AG04449 (cell line): ENCODE data around the gene CIPC.

Experiments
- CTCF ChIA-PET: fragments of 350-600 bp; formaldehyde crosslinking; extraction: SDS; loops from one replicate; lab custom pipeline; 2021; ENCODE audit warnings: antibody characterized with exemption; lab: Yijun Ruan, JAX
- POLR2A ChIA-PET: fragments of 400-600, 350-600 bp; formaldehyde crosslinking; extraction: SDS; loops from one replicate; lab custom pipeline; 2020; ENCODE audit warnings: antibody characterized with exemption, inconsistent platforms; lab: Yijun Ruan, JAX
- DNase-seq: peaks from one replicate; pipeline ENCODE4 v3.0.0-alpha.2; 2010; ENCODE audit warnings: low read depth, low spot score
- H3K4me3 ChIP-seq: 2 replicates; pipeline ENCODE4 v1.5.1; 2011; ENCODE audit warnings: low read depth, mild to moderate bottlenecking, control low read depth, low read length
- TF ChIP-seq, protein P1 (sequence below): IDR thresholded peaks from one replicate; pipeline ENCODE4 v1.5.1; 2011; ENCODE audit warnings: mild to moderate bottlenecking, moderate library complexity, low read length, control low read depth, inconsistent platforms; ENCODE audit not compliant: insufficient read depth; ENCODE audit errors: missing control alignments

The CIPC gene

DNA sequence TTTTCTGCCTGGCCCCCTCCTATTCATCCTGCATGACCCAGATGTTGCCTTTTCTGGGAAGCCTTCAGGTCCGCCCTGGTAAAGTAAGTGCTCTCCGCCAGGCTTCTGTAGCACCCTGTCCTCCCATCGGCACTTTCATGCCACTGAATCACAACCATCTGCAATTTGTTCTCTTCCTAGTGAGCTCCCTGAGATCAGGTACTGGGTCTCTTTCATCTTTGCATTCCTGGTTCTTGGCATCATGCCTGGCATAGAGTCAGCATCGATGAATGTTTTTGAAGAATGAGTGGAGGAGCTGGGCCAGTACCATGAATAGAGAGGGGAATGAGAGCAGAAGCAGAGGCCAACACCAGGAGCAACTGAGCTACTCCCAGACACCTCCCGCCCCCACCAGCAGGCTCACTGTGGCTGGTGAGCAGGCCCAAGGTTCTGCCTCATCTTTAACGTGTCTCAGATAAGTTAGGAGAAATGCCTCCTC is 30.4 kb downstream of the CIPC start:
- ChIA-PET POLR2A (no interaction called here), CTCF (interaction anchor here (1.2 to 3.7 kb wide), 3 partner anchors 10 to 29 kb away, joined by 3 to 14 read pairs (median 4); partner anchors contain the start of gene ZDHHC22)
- DNase-seq = no peak
- no peak overlapping the region for H3K4me3 ChIP-seq
- TF ChIP-seq, protein P1, sequence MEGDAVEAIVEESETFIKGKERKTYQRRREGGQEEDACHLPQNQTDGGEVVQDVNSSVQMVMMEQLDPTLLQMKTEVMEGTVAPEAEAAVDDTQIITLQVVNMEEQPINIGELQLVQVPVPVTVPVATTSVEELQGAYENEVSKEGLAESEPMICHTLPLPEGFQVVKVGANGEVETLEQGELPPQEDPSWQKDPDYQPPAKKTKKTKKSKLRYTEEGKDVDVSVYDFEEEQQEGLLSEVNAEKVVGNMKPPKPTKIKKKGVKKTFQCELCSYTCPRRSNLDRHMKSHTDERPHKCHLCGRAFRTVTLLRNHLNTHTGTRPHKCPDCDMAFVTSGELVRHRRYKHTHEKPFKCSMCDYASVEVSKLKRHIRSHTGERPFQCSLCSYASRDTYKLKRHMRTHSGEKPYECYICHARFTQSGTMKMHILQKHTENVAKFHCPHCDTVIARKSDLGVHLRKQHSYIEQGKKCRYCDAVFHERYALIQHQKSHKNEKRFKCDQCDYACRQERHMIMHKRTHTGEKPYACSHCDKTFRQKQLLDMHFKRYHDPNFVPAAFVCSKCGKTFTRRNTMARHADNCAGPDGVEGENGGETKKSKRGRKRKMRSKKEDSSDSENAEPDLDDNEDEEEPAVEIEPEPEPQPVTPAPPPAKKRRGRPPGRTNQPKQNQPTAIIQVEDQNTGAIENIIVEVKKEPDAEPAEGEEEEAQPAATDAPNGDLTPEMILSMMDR = no peak

DNA sequence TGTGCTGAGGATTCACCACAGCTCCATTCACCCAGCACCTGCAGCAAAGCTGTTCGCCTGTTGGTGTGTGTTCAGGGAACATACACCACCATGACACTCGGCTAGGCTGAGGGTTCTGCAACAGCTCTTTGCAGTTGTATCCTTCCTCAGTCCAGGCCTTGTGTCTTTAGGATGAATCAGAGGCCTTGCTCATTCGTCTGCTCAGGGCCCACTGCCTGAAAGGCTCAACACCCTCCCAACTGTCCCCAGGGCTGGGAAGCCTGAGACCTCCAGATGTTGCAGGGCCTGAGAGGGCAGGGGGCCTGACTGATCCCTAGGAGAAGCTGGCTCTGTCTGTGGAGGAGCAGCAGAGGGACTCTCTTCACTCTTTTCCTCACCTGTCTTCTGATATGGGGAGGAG is 32.3 kb downstream of the CIPC start:
- no peak for DNase-seq
- TF ChIP-seq, protein P1 = no peak
- no peak overlapping the region for H3K4me3 ChIP-seq
- ChIA-PET POLR2A (no interaction called here), CTCF (no interaction called here)

DNA sequence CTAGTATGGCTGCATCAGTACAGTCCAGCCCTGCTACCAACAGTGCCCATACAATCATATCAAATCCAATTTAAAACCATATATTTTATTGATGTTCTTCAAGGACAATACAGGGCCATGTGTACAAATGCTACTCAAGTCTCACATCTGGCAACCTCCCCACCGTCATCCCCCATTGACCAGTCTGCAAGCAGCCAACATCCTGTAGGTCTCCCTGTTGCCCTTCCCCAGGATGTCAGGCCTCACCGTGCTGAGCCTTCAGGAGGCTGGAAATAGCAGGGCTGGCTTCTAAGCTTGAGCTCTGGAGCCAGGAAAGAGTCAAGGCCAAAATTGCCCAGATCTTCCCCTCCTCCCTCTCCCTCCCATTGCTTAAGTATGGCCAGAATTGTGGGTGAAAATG is 33.1 kb downstream of the CIPC start:
- no peak overlapping the region for H3K4me3 ChIP-seq
- no peak for DNase-seq
- TF ChIP-seq, protein P1 = no peak
- POLR2A ChIA-PET = no interaction called here
- CTCF ChIA-PET = no interaction called here

DNA sequence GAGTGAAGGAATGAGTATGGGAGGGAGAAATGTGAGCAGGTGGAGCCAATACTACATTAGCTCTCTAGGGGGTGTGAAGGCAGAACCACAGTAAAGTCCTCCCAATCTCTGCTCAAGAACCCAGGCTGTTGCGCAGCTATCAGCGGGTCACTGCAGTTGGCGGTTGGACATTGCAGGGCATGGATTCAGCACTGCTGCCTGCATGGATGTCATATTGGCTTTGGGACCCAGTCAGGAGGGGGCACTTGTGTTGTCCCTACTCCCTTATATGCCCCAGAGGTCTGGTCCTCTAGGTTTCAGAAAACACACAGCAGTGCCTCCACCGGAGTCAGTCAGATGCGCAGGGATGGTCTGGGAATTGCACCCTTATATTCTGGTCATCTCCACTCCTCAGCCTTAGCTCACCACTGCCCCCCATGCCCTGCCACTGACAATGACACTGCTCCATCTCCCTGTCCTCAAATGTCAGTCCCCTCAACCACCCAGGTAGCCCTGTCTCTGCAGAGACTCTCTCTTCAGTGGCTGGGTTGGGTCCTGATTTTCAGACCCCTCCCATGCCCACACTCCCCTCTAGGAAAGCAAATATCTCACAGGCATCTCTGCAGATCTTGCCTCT is 33.9 kb downstream of the CIPC start:
- H3K4me3 ChIP-seq = no peak overlapping the region
- ChIA-PET CTCF (no interaction called here), POLR2A (no interaction called here)
- no peak for DNase-seq
- TF ChIP-seq, protein P1 = no peak

DNA sequence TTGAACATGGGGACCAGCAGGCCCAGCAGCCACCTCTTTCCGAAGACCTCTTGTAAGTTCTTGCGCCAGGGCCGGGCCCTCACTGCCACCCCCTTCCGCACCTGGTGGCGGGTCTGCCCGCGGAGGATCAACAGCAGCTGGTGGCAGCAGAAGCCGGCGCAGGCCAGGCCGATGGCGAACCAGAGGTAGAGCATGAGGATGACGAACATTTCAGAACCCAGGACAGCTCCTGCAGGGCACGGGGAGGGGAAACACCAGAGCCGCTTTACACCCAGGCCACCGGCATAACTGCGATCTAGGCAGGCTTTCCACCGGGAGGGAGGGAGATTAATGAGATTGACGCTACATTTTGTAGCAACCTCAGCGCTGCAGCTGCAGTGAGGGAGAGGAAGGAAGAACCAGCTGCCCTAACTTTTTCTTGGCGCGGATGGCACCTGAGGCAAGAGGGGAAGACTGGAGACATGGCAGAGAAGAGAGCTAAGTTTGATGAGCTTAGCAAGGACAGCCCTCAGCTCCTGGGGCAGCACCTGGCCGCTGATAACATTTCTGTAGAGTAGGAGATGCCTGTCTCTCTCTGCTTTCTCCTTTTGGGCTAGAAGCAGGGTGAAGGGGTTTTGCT is 35.8 kb downstream of the CIPC start:
- POLR2A ChIA-PET = no interaction called here
- no peak overlapping the region for H3K4me3 ChIP-seq
- CTCF ChIA-PET = interaction anchor here (1.1 to 2.4 kb wide), 6 partner anchors 9 to 261 kb away, joined by 3 to 21 read pairs (median 7); no protein-coding TSS in a partner anchor
- no peak for DNase-seq
- TF ChIP-seq, protein P1 = no peak

DNA sequence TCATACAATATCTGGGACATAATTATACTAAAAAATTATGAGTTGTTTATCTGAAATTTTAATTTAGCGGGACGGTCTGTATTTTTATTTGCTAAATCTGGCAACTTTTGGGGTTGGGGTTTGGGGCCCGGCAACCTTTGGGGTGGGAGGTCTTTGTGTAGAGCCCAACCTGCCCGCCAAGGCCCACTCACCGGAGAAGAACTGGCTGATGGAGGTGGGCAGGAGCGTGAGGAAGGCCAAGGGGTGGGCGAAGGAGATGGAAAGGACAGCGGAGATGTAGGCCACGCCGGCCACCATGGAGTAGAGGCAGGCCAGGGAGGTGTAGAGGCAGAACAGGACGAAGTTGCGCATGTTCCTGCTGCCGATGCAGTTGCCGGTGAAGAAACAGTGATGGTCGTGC is 41.0 kb downstream of the CIPC start:
- no peak overlapping the region for H3K4me3 ChIP-seq
- ChIA-PET POLR2A (no interaction called here), CTCF (interaction anchor here (1.2 kb wide), 1 partner anchor 14 kb away, joined by 3 read pairs; no protein-coding TSS in a partner anchor)
- no peak for DNase-seq
- TF ChIP-seq, protein P1 = no peak
